Choroid plexus epithelial cell (primary cell): ENCODE measurements around the gene PHKG2.
A peak's percentile ranks its signal among the peaks of the same experiment; 100 is the strongest.

ENCODE experiments used
- DNase-seq: peaks from one replicate; pipeline ENCODE4 v3.0.0-alpha.2; 2010; ENCODE audit warnings: low read depth
- H3K4me3 ChIP-seq: 2 replicates; pipeline ENCODE4 v1.5.1; 2011; ENCODE audit warnings: low read depth, mild to moderate bottlenecking, control low read depth, low read length, moderate library complexity
- TF ChIP-seq, protein P1 (sequence below): conservative IDR thresholded peaks from 2 replicates; pipeline ENCODE4 v1.5.1; 2011; ENCODE audit warnings: low read depth, mild to moderate bottlenecking, control low read depth, inconsistent platforms, low read length, moderate library complexity

The PHKG2 gene

DNA sequence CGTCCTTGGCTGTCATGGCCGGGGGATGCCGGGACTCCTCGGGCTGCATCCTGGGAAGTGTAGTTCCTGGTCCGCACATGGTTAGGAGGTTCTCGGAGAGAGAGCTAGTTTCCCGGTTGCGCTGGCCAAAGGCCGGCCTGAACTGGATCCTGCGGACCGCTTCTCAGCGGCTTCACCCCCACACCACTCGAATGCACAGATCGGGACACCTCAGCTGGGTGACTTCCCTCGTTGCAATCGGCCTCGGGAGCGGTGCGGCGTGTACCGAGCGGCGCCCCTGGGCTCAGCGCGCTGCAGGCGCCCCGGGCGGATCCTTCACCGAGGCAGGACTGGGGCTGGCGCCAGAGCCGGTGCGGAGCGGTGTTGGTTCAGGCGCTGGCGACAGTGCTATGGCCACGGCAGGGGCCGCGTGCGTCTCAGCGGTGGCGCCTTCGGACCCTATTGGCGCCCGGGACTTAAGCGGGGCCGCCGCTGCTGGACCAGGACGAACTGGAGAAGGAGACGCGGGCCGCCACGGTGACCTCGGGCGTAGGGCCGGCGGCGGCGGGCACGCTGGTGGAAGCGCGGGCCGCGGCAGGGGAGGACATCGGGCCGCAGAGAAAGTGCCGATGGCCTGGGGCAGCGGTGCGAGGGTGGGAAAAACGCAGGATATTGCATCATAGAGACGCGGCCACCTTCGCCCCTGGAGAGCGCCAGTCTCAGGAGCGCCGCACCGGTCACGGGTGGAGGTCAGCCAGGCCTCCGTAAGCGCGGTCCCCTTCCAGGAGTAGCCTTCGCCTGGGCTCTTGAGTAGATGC, 27.4 kb downstream of the PHKG2 start:
- peak; percentile 87 for DNase-seq
- TF ChIP-seq, protein P1, sequence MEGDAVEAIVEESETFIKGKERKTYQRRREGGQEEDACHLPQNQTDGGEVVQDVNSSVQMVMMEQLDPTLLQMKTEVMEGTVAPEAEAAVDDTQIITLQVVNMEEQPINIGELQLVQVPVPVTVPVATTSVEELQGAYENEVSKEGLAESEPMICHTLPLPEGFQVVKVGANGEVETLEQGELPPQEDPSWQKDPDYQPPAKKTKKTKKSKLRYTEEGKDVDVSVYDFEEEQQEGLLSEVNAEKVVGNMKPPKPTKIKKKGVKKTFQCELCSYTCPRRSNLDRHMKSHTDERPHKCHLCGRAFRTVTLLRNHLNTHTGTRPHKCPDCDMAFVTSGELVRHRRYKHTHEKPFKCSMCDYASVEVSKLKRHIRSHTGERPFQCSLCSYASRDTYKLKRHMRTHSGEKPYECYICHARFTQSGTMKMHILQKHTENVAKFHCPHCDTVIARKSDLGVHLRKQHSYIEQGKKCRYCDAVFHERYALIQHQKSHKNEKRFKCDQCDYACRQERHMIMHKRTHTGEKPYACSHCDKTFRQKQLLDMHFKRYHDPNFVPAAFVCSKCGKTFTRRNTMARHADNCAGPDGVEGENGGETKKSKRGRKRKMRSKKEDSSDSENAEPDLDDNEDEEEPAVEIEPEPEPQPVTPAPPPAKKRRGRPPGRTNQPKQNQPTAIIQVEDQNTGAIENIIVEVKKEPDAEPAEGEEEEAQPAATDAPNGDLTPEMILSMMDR, result no peak
- peak overlapping the region; percentile 83 for H3K4me3 ChIP-seq

DNA sequence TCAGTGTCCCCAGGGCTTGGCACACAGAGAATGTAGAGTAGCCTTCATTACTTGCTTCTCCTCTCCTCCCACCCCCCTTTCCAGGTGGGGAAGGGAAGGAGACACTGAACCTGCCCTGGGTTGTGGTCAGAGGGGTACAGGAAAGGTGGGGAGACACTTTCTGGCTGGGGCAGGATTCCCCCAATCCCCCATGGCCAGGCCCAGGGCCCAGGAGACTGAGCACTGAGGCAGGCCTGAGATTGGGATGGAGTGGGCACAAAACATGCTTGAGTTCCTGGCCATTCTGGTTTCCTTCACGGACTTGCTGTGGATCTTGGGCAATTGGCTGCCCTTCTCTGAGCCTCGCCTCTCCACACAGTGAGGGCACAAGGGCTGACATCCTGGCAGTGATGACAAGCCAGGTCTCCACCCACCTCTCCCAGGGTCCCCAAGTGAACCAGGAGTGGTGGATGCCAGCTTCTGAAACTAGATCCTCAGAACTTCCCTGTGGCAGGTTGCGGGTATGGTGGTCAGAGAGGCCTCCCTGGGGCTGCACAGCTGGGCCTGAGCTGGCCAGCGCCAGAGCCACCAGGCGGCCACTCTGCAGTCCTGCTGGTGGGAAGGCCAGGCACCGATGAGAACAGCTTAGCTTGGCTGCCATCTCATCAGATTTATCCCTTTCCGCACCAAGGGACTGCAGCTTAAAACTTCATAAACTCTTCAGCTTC, 29.5 kb downstream of the PHKG2 start:
- peak; percentile 9 for DNase-seq
- TF ChIP-seq, protein P1, result no peak
- H3K4me3 ChIP-seq, result no peak overlapping the region

DNA sequence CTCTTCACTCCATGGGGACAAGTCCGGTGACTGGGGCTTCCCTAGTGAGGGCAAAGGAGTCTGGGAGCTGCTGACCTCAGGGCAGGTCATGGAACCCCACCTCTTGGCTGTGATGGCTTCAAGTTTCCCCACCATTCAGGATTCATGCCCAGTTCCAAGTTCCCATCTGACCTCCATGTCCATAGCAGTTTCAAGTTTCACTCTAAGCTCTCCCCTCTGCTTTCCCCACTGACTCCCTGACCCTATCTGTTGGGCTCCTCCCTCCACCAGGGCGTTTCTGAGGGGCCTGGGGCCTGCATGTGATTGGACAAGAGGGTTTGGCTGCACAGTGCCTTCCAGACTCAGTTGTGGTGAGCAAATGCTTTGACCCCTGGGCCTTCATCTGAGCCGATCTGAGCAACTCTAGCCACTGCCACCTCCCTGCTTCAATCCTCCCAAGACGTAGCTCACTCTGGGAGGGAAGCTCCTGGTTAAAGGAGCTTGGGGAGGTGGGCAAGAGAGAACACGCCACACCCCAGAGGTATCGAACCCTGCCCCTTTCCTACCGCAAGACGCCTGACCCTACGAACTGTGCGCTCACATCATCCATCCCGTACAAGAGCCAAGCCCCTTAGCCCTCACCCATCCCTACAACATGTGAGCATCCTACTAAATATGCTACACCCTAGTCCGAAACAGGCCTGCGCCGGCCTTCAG, 30.5 kb downstream of the PHKG2 start:
- DNase-seq, result peak; percentile 82
- H3K4me3 ChIP-seq, result no peak overlapping the region
- TF ChIP-seq, protein P1, result no peak

DNA sequence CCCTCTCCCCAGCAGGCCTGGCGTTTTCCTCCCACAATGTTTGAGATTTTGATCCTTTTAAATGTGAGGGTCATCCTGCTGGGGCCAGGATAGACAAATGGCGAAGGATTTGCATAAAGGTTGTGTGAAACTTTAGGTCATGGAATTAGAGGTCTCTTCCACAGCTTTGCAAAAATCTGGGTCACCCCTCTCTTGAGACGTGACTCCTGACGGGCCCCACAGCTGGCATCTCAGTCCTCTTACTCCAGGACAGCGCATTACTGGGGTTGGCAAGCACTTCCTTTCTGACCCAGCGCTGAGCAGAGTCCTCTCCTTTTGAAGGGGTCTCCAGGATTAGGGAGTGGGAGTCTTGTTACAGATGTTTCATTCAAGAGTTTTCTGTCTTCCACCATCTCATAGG, 31.4 kb downstream of the PHKG2 start:
- TF ChIP-seq, protein P1, result no peak
- no peak overlapping the region for H3K4me3 ChIP-seq
- DNase-seq, result no peak

DNA sequence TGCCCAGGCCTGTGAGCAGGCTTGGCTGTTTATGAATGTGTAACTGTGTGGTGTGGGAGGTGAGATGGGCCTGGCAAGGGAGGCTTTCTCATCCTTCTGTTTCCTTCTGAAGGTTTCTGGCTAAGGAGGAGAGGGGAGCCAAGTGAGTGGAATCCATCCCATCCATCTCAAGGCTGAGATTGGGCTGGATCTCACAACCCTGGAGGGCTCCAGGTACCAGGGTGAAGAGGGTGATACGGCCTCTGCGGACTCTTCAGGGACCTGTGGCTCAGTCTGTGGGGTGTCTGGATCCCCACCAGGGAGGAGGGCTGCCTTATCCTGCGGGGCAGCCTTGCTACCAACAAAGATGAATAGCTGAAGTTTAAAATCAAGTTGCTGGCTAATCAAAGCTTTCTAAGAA, 31.8 kb downstream of the PHKG2 start:
- TF ChIP-seq, protein P1, result no peak
- no peak overlapping the region for H3K4me3 ChIP-seq
- DNase-seq, result no peak

DNA sequence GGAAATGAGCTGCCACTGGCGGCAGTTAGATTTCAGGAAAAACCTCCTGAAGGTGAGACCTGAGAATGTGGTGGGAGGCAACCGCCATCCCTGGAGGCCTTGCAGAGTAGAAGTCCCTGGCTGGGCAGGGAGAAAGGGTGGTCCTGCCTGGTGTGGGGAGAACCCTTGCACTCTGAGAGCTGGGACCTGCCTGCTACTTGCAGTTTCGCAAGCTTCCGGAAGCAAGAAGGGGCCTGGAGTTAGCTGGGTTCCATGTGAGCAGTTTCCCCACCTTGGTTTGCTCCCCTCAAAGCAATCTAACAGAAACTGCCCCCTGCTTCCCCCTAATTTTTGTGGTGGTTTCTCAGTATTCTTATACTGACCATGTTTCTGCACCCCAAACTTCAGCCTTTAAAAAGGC, 32.3 kb downstream of the PHKG2 start:
- TF ChIP-seq, protein P1, result no peak
- DNase-seq, result no peak
- no peak overlapping the region for H3K4me3 ChIP-seq
